ENCODE measurements around the gene CNTN4.

- TF ChIP-seq, protein P1, sequence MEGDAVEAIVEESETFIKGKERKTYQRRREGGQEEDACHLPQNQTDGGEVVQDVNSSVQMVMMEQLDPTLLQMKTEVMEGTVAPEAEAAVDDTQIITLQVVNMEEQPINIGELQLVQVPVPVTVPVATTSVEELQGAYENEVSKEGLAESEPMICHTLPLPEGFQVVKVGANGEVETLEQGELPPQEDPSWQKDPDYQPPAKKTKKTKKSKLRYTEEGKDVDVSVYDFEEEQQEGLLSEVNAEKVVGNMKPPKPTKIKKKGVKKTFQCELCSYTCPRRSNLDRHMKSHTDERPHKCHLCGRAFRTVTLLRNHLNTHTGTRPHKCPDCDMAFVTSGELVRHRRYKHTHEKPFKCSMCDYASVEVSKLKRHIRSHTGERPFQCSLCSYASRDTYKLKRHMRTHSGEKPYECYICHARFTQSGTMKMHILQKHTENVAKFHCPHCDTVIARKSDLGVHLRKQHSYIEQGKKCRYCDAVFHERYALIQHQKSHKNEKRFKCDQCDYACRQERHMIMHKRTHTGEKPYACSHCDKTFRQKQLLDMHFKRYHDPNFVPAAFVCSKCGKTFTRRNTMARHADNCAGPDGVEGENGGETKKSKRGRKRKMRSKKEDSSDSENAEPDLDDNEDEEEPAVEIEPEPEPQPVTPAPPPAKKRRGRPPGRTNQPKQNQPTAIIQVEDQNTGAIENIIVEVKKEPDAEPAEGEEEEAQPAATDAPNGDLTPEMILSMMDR (IDR thresholded peaks at IDR 0.05) = peak in 3 of 6 experiments; percentile 43 to 52 (median 50)
- TF ChIP-seq POLR2A (IDR thresholded peaks at IDR 0.05) = no peak
Observed at GRCh38 chr3:2921903-2922302, 823.2 kb downstream of the CNTN4 start.
